SU-DHL-6 (cell line): ENCODE measurements around the gene MTNR1B.

ENCODE experiments used
- EZH2phosphoT487 ChIP-seq: fragments of 200-600 bp; sonication (generic), shearing (Covaris generic); conservative IDR thresholded peaks from 2 replicates; pipeline ENCODE4 v1.6.1; 2018; ENCODE audit warnings: mild to moderate bottlenecking, antibody characterized with exemption, low read length, moderate library complexity, mixed read lengths
- TF ChIP-seq, protein P1 (sequence below): fragments of 200-600 bp; sonication (generic); IDR thresholded peaks from one replicate; pipeline ENCODE4 v1.5.1; 2017; ENCODE audit warnings: antibody characterized with exemption, mild to moderate bottlenecking, low read length, moderate library complexity; ENCODE audit not compliant: insufficient read depth, poor library complexity, severe bottlenecking

DNA sequence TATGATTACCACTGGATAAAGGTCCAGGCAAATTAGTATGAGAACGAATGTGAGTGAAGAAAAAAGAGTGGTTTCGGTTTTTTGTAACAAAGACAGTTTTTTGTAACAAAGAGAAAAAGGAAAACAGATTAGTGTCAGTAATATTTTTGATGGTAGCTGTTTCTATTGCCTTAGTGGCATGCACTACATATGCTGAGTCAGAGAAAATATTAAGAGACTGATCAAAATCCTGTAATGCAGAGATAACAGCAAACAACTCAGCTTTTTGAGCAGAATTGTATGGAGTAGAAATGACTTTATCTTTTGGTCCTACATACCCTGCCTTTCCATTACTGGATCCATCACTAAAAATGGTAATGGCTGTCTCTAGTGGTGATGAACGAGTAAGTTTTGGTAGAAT lies 22.7 kb upstream of the MTNR1B start:
- TF ChIP-seq, protein P1, sequence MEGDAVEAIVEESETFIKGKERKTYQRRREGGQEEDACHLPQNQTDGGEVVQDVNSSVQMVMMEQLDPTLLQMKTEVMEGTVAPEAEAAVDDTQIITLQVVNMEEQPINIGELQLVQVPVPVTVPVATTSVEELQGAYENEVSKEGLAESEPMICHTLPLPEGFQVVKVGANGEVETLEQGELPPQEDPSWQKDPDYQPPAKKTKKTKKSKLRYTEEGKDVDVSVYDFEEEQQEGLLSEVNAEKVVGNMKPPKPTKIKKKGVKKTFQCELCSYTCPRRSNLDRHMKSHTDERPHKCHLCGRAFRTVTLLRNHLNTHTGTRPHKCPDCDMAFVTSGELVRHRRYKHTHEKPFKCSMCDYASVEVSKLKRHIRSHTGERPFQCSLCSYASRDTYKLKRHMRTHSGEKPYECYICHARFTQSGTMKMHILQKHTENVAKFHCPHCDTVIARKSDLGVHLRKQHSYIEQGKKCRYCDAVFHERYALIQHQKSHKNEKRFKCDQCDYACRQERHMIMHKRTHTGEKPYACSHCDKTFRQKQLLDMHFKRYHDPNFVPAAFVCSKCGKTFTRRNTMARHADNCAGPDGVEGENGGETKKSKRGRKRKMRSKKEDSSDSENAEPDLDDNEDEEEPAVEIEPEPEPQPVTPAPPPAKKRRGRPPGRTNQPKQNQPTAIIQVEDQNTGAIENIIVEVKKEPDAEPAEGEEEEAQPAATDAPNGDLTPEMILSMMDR: no peak
- TF ChIP-seq EZH2phosphoT487: no peak
